HCT116 (cell line): Measurements from ENCODE around the gene GRIK5.

ENCODE experiments used
- CEBPB ChIP-seq: IDR thresholded peaks from 2 replicates; pipeline ENCODE4 v1.6.1; 2012; ENCODE audit warnings: low read depth
- CTCF ChIP-seq, 3 experiments: fragments of 200-600 bp in 1 of 3; sonication (generic) in 1 of 3; IDR thresholded peaks in 2 of 3; conservative IDR thresholded peaks in 1 of 3; 2 replicates each; pipeline ENCODE4 v1.5.1; 2012 to 2017; ENCODE audit warnings: low read depth in 2 of 3, low read length in 2 of 3, antibody characterized with exemption in 1 of 3, borderline replicate concordance in 1 of 3, control low read depth in 1 of 3, mild to moderate bottlenecking in 1 of 3, mixed read lengths in 1 of 3, mixed run types in 1 of 3, moderate library complexity in 1 of 3; ENCODE audit not compliant: insufficient read depth in 1 of 3
- JUND ChIP-seq: IDR thresholded peaks from 2 replicates; pipeline ENCODE4 v1.6.1; 2012
- POLR2A ChIP-seq: IDR thresholded peaks from 2 replicates; pipeline ENCODE4 v1.7.0; 2011; ENCODE audit warnings: borderline replicate concordance; ENCODE audit not compliant: insufficient read depth, insufficient read length; ENCODE audit errors: extremely low read depth
- POLR2AphosphoS5 ChIP-seq: IDR thresholded peaks from 2 replicates; pipeline ENCODE4 v1.6.1; 2011; ENCODE audit warnings: mild to moderate bottlenecking, low read depth, low read length, moderate library complexity
- SIN3A ChIP-seq: IDR thresholded peaks from 2 replicates; pipeline ENCODE4 v1.6.1; 2012; ENCODE audit warnings: low read depth
- SRF ChIP-seq: IDR thresholded peaks from 2 replicates; pipeline ENCODE4 v1.6.1; 2012; ENCODE audit warnings: low read depth

GRCh38 chr19:42021185-42021584 lies 48.8 kb downstream of the GRIK5 start:
- TF ChIP-seq CEBPB (no peak), SRF (no peak), POLR2AphosphoS5 (no peak), CTCF (IDR thresholded peaks at IDR 0.05 in 2 of 3, conservative IDR thresholded peaks at IDR 0.05 in 1 of 3; ENCODE audit: borderline replicate concordance in 1 of 3, insufficient read depth in 1 of 3, low read depth in 2 of 3, low read length in 2 of 3) (no peak), JUND (no peak), POLR2A (no peak), SIN3A (no peak)
